HPDE6-E6E7 (cell line): Measurements from ENCODE around the gene LIME1.
"Not testable (repeated sequence)": the region's sequence is repeated elsewhere in the genome, so short reads cannot be mapped to it uniquely, and the experiment has no call there.

Experiments
- DNase-seq: peaks from one replicate; pipeline ENCODE4 v3.0.0; 2011; ENCODE audit warnings: missing footprints; ENCODE audit errors: extremely low spot score

LIME1 gene

GRCh38 chr20:63772781-63773518 lies 36.5 kb downstream of the LIME1 start:
- DNase-seq = peak; percentile 76

- DNase-seq = no peak
Measured at GRCh38 chr20:63773571-63774241, 37.2 kb downstream of the LIME1 start.

DNA sequence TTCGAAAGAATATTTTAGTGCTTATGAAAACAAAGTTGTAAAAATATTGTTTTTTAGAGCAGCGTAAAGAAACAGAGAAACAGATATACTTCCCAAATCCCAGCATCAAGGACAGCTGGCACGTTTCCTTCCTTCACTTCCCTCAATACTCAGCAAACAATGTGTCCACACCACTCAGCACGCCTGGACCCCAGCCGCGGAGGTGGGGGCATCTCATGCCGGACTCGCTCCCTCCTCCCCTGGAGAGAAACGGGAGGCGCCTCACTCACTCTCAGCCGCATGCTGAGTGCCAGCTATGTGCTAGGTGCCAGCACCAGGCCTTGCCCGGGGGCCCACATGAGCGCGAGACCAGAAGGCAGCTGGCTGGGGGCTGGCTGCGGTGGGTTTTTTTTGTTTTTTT lies 37.8 kb downstream of the LIME1 start:
- no peak for DNase-seq

DNA sequence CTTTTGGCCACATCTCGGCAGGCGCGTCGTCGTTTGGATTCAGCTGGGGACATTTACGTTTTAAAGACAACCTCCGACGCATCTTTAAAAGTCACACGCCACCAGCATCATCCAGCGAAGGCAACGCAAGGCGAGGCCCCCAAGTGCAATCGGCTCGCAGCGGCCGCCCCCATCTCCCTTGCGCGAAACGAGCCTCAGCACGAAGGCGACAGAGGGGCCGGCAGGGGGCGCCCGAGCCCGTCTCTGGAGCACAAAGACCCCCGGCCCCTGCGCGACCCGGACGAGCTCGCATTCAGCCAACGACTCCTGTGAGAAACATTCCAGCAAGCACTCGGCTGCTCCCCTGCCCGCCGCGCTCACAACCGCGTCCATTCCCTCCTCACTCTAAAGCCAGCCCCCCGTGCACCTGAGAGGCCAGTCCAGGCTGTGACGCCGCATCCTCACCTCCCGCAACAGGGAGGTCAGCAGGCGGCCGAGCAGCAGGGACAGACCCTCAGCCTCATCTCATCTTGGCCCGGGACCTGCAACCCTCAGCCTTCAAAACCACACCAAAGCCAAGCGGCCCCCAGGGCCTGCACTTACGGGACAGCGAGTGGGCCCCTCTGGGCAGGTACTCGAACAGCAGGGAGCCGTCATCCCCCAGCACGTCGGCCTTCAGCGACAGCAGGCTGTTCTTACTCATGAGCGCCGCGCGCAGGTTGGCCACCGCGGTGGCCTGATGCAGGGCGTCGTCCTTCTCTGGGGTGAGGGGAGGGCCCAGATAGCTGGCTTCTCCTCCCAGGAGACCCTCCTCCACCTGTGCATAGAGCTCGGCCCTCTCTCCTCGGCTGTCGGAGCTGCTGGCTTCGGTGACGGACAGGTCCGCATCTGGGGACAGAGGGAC lies 38.9 kb downstream of the LIME1 start:
- no peak for DNase-seq

DNA sequence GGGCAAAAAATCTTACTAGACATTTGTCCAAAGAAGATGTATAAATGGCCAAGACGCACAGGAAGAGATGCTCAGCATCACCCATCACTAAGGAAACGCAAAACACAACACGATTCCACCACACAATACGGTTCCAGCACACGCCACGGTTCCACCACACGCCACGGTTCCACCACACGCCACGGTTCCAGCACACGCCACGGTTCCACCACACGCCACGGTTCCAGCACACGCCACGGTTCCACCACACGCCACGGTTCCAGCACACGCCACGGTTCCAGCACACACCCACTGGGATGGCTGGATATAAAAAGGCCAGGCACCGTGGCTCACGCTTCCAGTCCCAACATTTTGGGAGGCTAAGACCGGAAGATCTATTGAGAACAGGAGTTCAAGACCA lies 40.4 kb downstream of the LIME1 start:
- not testable (repeated sequence) for DNase-seq

DNA sequence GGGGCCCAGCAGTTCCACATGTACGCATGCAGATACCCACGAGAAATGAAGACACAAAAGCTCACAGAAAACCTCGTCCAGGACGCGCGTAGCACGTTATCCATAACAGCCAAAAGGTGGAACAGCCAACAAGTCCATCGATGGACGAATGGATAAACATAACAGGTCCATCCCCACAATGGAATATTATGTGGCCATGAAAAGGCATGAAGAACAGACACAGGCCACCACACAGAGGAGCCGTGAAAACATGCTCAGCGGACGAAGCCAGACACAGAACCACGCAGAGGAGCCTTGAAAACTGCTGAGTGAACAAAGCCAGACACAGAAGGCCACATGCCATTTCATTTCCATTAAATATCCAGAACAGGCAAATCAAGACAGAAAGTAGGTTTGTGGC lies 41.1 kb downstream of the LIME1 start:
- no peak for DNase-seq

GRCh38 chr20:63778034-63778752 lies 41.7 kb downstream of the LIME1 start:
- DNase-seq = peak; percentile 75

DNA sequence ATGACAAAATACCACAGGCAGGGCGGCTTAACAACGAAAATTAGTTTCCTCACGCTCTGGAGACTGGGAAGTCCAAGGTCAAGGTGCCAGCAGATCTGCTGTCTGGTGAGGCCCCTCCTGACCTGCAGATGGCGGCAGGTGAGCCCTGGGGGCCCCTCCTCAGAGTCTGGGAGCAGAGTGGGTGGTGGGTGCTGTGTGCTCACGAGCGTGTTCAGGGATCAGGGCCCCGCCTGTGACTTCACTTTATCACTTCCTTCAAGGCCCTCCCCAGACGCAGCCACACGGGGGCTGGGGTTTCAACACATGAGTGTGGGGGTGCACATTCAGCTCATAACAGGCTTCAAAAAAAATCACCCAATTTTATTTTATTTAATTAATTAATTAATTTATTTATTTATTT lies 42.4 kb downstream of the LIME1 start:
- DNase-seq = no peak

GRCh38 chr20:63781181-63781580 lies 44.7 kb downstream of the LIME1 start:
- no peak for DNase-seq

DNA sequence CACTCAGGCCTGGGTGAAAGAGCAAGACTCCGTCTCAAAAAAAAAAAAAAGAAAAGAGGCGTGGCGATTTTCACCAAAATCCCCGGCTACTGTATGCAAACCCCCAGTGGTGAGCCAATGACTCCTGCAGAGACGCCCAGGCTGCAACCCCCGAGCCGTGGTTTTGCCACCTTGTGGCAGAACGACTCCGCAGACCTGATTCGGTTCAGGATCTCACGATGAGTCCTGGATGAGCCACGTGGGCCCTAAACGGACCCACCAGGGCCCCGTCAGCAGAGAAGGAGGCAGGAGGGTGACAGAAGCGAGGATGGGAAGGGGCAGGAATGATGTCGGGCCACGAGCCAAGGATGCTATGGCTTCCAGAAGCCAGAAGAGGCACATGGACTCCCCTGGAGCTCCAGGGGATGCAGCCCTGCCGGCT lies 45.6 kb downstream of the LIME1 start:
- no peak for DNase-seq

GRCh38 chr20:63782521-63782971 lies 46.1 kb downstream of the LIME1 start:
- DNase-seq = no peak

DNA sequence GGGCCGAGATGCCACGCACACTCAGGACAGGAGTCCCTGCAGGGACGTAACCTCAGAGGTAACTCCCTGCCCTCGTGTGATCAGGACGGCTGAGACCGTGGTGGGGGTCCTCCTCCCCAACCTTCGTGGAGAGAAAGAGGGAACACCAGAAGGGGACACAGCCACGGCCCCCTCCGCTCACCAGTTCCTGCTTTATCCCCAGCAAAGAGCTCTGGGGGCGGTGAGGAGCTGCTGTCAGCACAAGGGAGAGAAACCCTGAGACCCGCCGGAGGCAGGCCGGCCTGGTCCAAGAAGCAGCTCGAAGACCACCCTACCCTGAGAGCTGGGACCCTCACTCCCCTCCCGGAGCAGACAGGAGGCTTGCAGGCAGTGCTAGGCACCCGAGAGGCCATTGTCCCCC lies 47.5 kb downstream of the LIME1 start:
- no peak for DNase-seq

- DNase-seq = no peak
Measured at GRCh38 chr20:63785691-63786131, 49.2 kb downstream of the LIME1 start.

- no peak for DNase-seq
Measured at GRCh38 chr20:63787302-63787701, 50.8 kb downstream of the LIME1 start.

DNA sequence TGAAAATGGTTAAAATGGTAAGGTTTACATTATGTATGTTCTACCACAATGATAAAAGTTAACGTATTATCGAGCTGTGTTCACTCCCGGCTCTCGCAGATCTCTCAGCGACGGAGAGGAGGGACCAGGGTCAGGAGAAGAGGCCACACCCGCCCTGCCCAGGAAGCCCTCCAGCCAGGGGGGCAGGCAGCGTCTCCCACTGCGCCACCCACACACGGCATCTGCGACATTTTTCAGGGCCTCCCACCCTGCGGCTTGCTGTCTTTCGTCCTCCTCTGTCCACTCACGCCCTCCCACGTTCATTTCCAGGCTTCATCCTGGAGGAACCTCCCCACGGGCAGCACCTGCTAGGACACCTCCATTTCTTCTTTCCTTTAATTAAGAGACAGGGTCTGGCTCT lies 51.3 kb downstream of the LIME1 start:
- no peak for DNase-seq
